IPS-NIHi7 (cell line): ENCODE results near the gene LRRC31.

Experiments used
- DNase-seq: peaks from one replicate; pipeline ENCODE4 v3.0.0; 2012; ENCODE audit warnings: mixed read lengths; ENCODE audit errors: extremely low spot score

The LRRC31 gene

DNA sequence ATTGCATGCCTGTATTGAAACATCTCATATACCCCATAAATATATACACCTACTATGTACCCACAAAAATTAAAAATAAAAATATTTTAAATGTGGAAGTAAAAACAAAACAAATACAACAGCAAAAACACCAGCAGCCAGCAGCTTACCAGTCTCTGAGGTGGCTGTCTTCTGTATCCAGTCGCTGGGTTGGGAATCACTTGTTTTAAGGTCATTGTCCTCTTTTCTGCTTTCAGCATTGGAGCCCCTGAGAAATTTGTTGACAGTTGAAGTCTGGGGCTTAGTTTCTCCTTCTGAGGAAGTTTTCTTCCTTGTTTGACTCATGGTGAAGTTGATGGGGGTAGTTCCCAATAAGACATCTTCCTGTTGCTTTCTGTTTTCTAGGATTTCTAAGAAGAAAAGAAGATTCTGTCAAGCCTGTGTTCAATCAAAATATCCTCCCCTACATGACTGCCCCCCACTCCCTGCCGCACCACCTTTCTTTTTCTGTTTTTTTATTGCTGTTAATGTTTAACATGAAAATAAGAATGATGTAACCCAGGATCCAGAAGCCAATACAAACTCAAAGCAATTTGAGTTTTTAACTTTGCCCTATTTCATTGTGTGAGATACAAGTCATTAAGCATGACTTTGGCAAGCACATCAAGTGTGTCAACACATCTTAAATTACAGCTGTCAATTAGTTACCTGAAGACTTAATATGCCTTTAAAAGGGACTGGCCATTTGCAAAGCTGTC lies at the start of gene LRRC31:
TSS of gene LRRC31 (minus strand) at position 452 of the 737 bp plus-strand sequence. CDS start at position 324, 128 bp downstream.
- no peak for DNase-seq

GRCh38 chr3:169914321-169914720 lies 44.6 kb upstream of the LRRC31 start:
- DNase-seq: no peak

DNA sequence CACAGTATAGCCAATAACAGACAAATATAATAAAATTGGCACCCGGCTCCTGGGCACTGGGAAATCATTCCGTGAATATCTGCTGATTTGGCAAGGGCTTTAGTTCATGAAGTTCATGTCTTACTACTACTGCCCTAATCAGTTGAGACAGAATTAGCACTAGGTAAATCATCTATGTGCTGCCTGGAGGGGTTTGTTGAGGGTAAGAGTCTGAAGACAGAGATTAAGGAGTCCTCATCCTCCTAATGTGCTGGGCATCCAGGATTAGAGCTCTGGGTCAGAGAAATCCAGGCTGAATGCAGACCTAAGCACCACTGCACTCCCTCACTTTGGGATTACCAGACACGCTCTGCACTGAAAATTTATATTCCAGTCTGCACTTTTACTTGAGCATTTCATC lies 43.6 kb upstream of the LRRC31 start:
- no peak for DNase-seq

DNA sequence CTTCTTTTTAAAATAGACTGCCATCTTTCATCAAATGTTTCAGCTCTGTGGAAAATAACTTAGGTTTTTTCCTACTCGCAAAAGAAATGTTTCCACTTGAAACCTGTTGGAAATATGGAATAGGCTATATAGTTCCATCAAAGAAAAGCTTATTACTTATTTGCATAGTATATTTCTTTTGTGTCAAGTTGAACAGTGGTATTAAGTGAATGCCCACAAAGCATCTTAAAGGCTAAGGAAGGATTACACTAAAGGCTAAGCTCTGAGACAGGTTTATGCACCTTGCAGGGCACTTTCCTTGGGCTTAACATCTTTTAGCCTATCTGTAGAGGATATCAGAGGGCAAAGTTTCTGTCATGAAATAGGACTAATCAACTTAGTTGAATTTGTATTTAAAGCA lies 41.5 kb upstream of the LRRC31 start, which contains the start of gene SAMD7:
TSS of gene SAMD7 (plus strand) at position 301 of the 400 bp plus-strand sequence. CDS start 7,927 bp downstream, outside the sequence.
- DNase-seq: no peak

DNA sequence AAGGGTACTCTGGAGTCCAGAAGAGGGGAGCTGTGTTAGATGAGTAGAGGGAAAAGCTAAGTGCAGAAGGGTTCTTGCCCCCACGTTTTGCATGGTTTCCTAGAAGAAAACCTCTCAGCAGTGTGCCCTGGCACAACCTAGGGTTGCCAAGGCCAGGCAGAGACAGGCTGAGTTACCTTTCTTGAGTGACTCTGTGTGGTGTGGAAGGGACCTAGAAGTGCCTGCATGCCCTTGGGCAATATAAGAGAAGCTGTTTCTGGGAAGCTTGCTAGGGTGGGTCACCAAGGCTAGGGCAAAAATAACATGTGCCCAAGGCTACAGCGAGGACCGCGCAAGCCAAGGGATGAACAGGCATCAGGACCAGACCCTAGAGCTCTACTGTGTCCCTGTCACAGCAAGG lies 38.2 kb upstream of the LRRC31 start:
- no peak for DNase-seq

- peak; percentile 34 for DNase-seq
Observed at GRCh38 chr3:169907476-169907875, 37.7 kb upstream of the LRRC31 start.

DNA sequence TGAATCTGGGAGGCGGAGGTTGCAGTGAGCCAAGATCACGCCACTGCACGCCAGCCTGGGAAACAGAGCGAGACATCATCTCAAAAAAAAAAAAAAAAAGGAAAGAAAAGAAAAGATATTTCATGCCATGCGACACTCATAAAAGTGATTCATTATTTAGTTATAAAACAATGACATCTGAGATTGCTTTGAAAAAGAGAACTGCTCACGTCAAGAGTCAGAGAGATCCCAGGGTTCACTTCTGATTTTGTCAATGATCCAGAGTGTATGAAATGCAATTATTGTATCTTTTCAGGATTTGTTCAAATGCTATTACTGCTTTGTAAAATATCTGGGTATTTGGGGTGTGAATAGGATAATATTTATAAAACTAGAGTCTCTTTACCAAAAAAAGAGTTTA lies 35.7 kb upstream of the LRRC31 start:
- DNase-seq: no peak

- no peak for DNase-seq
Observed at GRCh38 chr3:169901453-169901852, 31.7 kb upstream of the LRRC31 start.

DNA sequence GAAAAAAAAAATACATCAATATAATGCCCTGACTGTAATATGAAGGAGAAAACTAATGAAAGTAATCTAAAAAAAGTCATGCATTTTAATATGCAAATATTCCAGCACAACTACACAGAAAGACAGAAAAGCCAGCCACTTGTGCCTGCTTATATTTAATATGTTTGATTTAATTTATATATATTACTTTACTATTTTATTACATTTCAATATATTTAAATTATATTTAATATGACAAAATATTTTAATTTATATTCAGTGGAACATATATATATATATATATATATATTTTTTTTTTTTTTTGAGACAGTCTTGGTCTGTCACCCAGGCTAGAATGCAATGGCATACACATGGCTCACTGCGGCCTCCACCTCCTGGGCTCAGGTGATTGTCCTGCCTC lies 27.5 kb upstream of the LRRC31 start:
- no peak for DNase-seq

- no peak for DNase-seq
Observed at GRCh38 chr3:169895072-169895471, 25.3 kb upstream of the LRRC31 start.

- DNase-seq: no peak
Observed at GRCh38 chr3:169894110-169894509, 24.4 kb upstream of the LRRC31 start.

- DNase-seq: no peak
Observed at GRCh38 chr3:169891886-169892285, 22.2 kb upstream of the LRRC31 start.

DNA sequence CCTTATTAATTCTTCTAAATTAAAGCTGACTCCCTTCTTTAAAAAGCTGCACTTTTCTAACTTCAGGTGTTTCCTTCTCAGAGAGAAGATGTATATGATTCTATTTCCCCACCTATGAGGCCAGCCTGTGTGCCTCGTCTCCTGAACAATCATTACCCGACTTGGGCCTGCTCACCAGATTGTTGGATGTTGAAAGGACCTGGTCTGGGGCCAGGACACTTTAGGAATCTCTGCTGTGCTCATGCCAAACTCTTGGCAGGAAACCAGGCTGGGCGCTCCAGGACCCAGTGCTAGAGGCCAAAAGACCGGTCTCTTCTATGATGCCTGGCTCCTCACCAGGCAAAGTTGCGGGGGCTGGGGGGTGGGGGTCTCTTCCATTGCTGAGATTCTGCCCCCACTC lies 16.9 kb upstream of the LRRC31 start:
- peak; percentile 26 for DNase-seq

GRCh38 chr3:169880576-169881250 lies 11.0 kb upstream of the LRRC31 start:
- no peak for DNase-seq

GRCh38 chr3:169879845-169880575 lies 10.3 kb upstream of the LRRC31 start:
- DNase-seq: no peak

DNA sequence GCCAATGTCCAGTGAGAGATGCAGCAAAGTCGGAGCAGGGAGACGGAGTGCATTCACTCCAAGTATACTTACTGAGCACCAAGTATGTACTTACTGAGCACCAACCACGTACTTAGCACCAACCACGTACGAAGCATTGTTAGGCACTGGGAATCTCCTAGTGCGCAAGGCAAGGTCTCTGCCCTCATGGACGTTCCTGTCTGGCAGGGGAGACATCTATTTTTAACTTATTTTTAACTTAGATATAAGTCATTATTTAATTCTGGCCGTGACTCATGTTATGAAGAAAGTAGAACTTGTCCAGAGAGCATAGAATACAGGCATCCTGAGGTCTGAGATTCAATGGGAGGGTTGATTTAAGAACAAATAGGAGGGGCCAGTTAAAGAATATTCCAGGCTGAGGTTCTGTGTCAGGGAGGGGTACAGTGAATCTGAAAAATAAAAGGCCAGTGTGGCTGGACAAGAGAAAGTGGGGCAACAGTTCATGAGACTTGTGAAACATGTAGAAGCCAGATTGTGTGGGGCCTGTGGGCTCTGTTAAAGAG lies 9.3 kb upstream of the LRRC31 start:
- DNase-seq: no peak

DNA sequence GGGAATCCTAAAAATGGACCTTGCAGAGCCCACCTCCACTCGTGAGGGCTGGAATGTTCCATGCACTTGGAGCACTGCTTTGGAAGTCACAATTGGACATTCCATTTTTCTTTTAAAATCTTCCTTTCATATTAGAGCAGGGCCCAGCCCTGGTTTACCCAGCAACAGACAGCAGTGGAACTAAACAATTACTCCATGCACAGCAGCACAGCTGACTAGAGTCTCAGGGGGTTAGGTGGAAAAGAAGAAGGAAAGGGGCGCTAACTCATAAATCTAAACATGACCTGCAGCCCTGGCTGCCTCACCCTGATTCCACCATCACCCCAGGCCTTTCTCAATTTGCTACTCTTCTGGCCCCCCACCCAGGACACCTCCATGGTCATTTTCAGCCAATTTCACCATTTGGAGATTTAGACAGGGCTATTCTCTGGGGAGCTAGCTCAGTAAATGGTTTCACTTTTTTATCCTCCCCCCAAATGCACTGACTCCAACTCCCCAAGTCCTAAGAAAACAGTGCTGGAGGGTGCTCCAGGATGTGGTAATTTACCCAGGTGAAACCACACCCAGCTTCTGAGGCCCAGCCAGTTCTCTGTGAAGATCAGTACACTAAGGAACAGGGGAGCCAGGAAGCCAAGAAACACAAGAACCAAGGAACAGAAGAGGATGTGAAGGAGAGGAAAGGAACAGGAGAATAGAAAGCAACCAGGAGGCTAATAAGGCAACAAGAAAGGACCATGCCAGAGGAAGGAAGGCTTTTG lies 1.6 kb upstream of the LRRC31 start:
- no peak for DNase-seq

DNA sequence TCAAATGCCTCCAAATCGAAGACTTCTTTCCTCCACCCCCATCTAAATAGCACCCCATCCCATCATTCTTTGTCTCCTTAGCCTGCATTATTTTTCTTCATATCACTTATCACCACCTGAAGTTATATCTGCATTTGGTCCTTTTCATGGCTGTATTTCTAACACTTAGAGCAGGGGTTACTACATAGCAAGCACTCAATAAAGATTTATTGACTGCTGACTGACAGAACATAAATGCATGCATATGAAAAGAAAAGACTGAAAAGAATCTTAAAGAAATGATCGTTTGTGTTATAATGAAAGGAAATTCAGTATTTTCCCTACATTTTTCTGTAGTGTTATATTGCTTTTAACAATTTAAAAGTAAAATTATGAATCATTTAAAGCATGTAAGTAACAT lies 1.4 kb downstream of the LRRC31 start:
- no peak for DNase-seq

- no peak for DNase-seq
Observed at GRCh38 chr3:169867584-169868210, 2.0 kb downstream of the LRRC31 start.

GRCh38 chr3:169865176-169865767 lies 4.5 kb downstream of the LRRC31 start:
- no peak for DNase-seq

DNA sequence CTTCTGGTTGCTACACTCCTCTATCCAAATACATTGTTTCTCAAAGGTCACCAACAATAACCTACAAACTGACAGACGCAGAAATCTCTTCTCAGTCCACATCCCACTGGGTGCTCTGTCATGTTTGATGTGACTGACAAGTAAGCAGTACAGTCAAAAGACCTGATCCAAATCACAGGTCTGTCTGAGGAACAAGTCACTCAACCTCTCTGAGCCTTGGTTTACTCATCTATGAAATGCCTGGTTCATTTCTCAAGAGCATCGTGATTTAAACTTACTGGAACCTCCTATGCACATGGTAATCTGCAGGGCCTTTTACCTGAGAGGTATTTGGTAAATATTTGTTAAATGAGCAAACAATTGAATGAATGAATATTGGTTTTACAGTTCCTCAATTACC lies 5.5 kb downstream of the LRRC31 start:
- DNase-seq: no peak
